ENCODE data around the gene MAGI1.

MAGI1 gene

GRCh38 chr3:65584002-65584401 lies 454.7 kb downstream of the MAGI1 start:
- H3K27ac ChIP-seq (ENCODE audit: low read depth, low read length), result no peak overlapping the region
- peaks cover 6% of the 10 kb centered on the region for H3K4me1 ChIP-seq (ENCODE audit: control insufficient read depth, low read depth, low read length)

GRCh38 chr3:65583188-65583587 lies 455.5 kb downstream of the MAGI1 start:
- H2BK5ac ChIP-seq (ENCODE audit: low read length), result no peak overlapping the region
- no peak overlapping the region for H3K23ac ChIP-seq (ENCODE audit: low read length)
- H3K4ac ChIP-seq (ENCODE audit: low read depth, low read length), result no peak overlapping the region
- H4K8ac ChIP-seq (ENCODE audit: low read depth, low read length), result no peak overlapping the region
- H4K5ac ChIP-seq (ENCODE audit: low read length), result no peak overlapping the region
- H3K79me2 ChIP-seq (ENCODE audit: control insufficient read depth, insufficient read depth, low read length), result peaks cover 10% of the 10 kb centered on the region
- WGBS (ENCODE audit: extremely low coverage, insufficient coverage, low lambda C conversion rate), result no CpG with 5 or more reads among the region's 1 CpG
- H3K9ac ChIP-seq (ENCODE audit: low read length), result no peak overlapping the region
- H3K27ac ChIP-seq (ENCODE audit: low read depth, low read length), result no peak overlapping the region
- H3K4me2 ChIP-seq (ENCODE audit: low read length), result no peak overlapping the region
- H3K79me1 ChIP-seq (ENCODE audit: low read length), result peaks cover 3% of the 10 kb centered on the region
- peaks cover 6% of the 10 kb centered on the region for H3K4me1 ChIP-seq (ENCODE audit: control insufficient read depth, low read depth, low read length)
- DNase-seq, result no peak
- H2BK15ac ChIP-seq (replicated peaks; ENCODE audit: low read depth), result no peak overlapping the region
- H3K56ac ChIP-seq (ENCODE audit: low read length), result no peak overlapping the region
- H3K36me3 ChIP-seq (ENCODE audit: control insufficient read depth, insufficient read depth, low read length), result no peaks in the 10 kb centered on the region
- H2AK5ac ChIP-seq (ENCODE audit: low read length), result no peak overlapping the region
- H3K18ac ChIP-seq (ENCODE audit: low read length), result no peak overlapping the region
- H3K4me3 ChIP-seq (ENCODE audit: low read length), result no peak overlapping the region
- H3K27me3 ChIP-seq (ENCODE audit: insufficient read depth, low read length, poor library complexity), result no peaks in the 10 kb centered on the region
- no peak overlapping the region for H2BK120ac ChIP-seq (ENCODE audit: low read depth, low read length)

More at GRCh38 chr3:65584002-65584401, 454.7 kb downstream of the MAGI1 start:
- no peak overlapping the region for H2AK5ac ChIP-seq (ENCODE audit: low read length)
- no peak overlapping the region for H3K4me3 ChIP-seq (ENCODE audit: low read length)
- no peak overlapping the region for H4K8ac ChIP-seq (ENCODE audit: low read depth, low read length)
- H3K9ac ChIP-seq (ENCODE audit: low read length), result no peak overlapping the region
- H2BK15ac ChIP-seq (replicated peaks; ENCODE audit: low read depth), result no peak overlapping the region
- H3K79me1 ChIP-seq (ENCODE audit: low read length), result peaks cover 3% of the 10 kb centered on the region
- no peak overlapping the region for H3K4ac ChIP-seq (ENCODE audit: low read depth, low read length)
- no peak overlapping the region for H2BK5ac ChIP-seq (ENCODE audit: low read length)
- DNase-seq, result no peak
- no peak overlapping the region for H3K18ac ChIP-seq (ENCODE audit: low read length)
- no peak overlapping the region for H4K5ac ChIP-seq (ENCODE audit: low read length)
- H3K56ac ChIP-seq (ENCODE audit: low read length), result no peak overlapping the region
- H3K27me3 ChIP-seq (ENCODE audit: insufficient read depth, low read length, poor library complexity), result no peaks in the 10 kb centered on the region
- no peak overlapping the region for H3K4me2 ChIP-seq (ENCODE audit: low read length)
- no peaks in the 10 kb centered on the region for H3K36me3 ChIP-seq (ENCODE audit: control insufficient read depth, insufficient read depth, low read length)
- no peak overlapping the region for H3K23ac ChIP-seq (ENCODE audit: low read length)
- peaks cover 10% of the 10 kb centered on the region for H3K79me2 ChIP-seq (ENCODE audit: control insufficient read depth, insufficient read depth, low read length)
- H2BK120ac ChIP-seq (ENCODE audit: low read depth, low read length), result no peak overlapping the region

GRCh38 chr3:65582012-65582717 lies 456.6 kb downstream of the MAGI1 start:
- Histone ChIP-seq H3K79me2 (ENCODE audit: control insufficient read depth, insufficient read depth, low read length) (peaks cover 7% of the 10 kb centered on the region), H3K56ac (ENCODE audit: low read length) (no peak overlapping the region), H3K4ac (ENCODE audit: low read depth, low read length) (no peak overlapping the region), H3K79me1 (ENCODE audit: low read length) (peaks cover 5% of the 10 kb centered on the region), H3K4me3 (ENCODE audit: low read length) (no peak overlapping the region), H4K8ac (ENCODE audit: low read depth, low read length) (no peak overlapping the region), H3K27me3 (ENCODE audit: insufficient read depth, low read length, poor library complexity) (no peaks in the 10 kb centered on the region), H2BK5ac (ENCODE audit: low read length) (no peak overlapping the region), H3K36me3 (ENCODE audit: control insufficient read depth, insufficient read depth, low read length) (no peaks in the 10 kb centered on the region), H3K4me2 (ENCODE audit: low read length) (no peak overlapping the region), H2BK15ac (replicated peaks; ENCODE audit: low read depth) (no peak overlapping the region), H2BK120ac (ENCODE audit: low read depth, low read length) (no peak overlapping the region), H3K18ac (ENCODE audit: low read length) (no peak overlapping the region), H3K9ac (ENCODE audit: low read length) (no peak overlapping the region), H4K5ac (ENCODE audit: low read length) (no peak overlapping the region), H3K4me1 (ENCODE audit: control insufficient read depth, low read depth, low read length) (peaks cover 2% of the 10 kb centered on the region), H2AK5ac (ENCODE audit: low read length) (no peak overlapping the region), H3K27ac (ENCODE audit: low read depth, low read length) (no peak overlapping the region), H3K23ac (ENCODE audit: low read length) (no peak overlapping the region)
- no CpG with 5 or more reads among the region's 7 CpGs for WGBS (ENCODE audit: extremely low coverage, insufficient coverage, low lambda C conversion rate)
- no peak for DNase-seq

- peaks cover 4% of the 10 kb centered on the region for H3K79me2 ChIP-seq (ENCODE audit: control insufficient read depth, insufficient read depth, low read length)
These were observed 457.4 kb downstream of the MAGI1 start for GRCh38 chr3:65581313-65581712.

GRCh38 chr3:65578861-65579260 lies 459.9 kb downstream of the MAGI1 start:
- Histone ChIP-seq H3K79me2 (ENCODE audit: control insufficient read depth, insufficient read depth, low read length) (peaks cover 4% of the 10 kb centered on the region), H2BK15ac (replicated peaks; ENCODE audit: low read depth) (no peak overlapping the region), H4K8ac (ENCODE audit: low read depth, low read length) (no peak overlapping the region), H2BK5ac (ENCODE audit: low read length) (no peak overlapping the region), H3K4ac (ENCODE audit: low read depth, low read length) (no peak overlapping the region), H3K18ac (ENCODE audit: low read length) (no peak overlapping the region), H3K4me2 (ENCODE audit: low read length) (no peak overlapping the region), H2AK5ac (ENCODE audit: low read length) (no peak overlapping the region), H3K4me3 (ENCODE audit: low read length) (no peak overlapping the region), H3K9ac (ENCODE audit: low read length) (no peak overlapping the region), H3K23ac (ENCODE audit: low read length) (no peak overlapping the region), H3K79me1 (ENCODE audit: low read length) (peaks cover 5% of the 10 kb centered on the region), H3K36me3 (ENCODE audit: control insufficient read depth, insufficient read depth, low read length) (no peaks in the 10 kb centered on the region), H3K56ac (ENCODE audit: low read length) (no peak overlapping the region), H4K5ac (ENCODE audit: low read length) (no peak overlapping the region), H3K4me1 (ENCODE audit: control insufficient read depth, low read depth, low read length) (no peaks in the 10 kb centered on the region), H3K27me3 (ENCODE audit: insufficient read depth, low read length, poor library complexity) (no peaks in the 10 kb centered on the region), H2BK120ac (ENCODE audit: low read depth, low read length) (no peak overlapping the region), H3K27ac (ENCODE audit: low read depth, low read length) (no peak overlapping the region)
- DNase-seq, result no peak
- WGBS (ENCODE audit: extremely low coverage, insufficient coverage, low lambda C conversion rate), result no CpG with 5 or more reads among the region's 5 CpGs

More at GRCh38 chr3:65581313-65581712, 457.4 kb downstream of the MAGI1 start:
- H3K56ac ChIP-seq (ENCODE audit: low read length), result no peak overlapping the region
- WGBS (ENCODE audit: extremely low coverage, insufficient coverage, low lambda C conversion rate), result no CpG with 5 or more reads among the region's 2 CpGs
- no peak overlapping the region for H2AK5ac ChIP-seq (ENCODE audit: low read length)
- H3K27me3 ChIP-seq (ENCODE audit: insufficient read depth, low read length, poor library complexity), result no peaks in the 10 kb centered on the region
- H3K36me3 ChIP-seq (ENCODE audit: control insufficient read depth, insufficient read depth, low read length), result no peaks in the 10 kb centered on the region
- H3K4ac ChIP-seq (ENCODE audit: low read depth, low read length), result no peak overlapping the region
- no peak overlapping the region for H3K27ac ChIP-seq (ENCODE audit: low read depth, low read length)
- H3K4me2 ChIP-seq (ENCODE audit: low read length), result no peak overlapping the region
- no peak overlapping the region for H3K9ac ChIP-seq (ENCODE audit: low read length)
- H3K18ac ChIP-seq (ENCODE audit: low read length), result no peak overlapping the region
- no peak for DNase-seq
- H2BK5ac ChIP-seq (ENCODE audit: low read length), result no peak overlapping the region
- peaks cover 2% of the 10 kb centered on the region for H3K4me1 ChIP-seq (ENCODE audit: control insufficient read depth, low read depth, low read length)
- H2BK120ac ChIP-seq (ENCODE audit: low read depth, low read length), result no peak overlapping the region
- H4K5ac ChIP-seq (ENCODE audit: low read length), result no peak overlapping the region
- H3K23ac ChIP-seq (ENCODE audit: low read length), result no peak overlapping the region
- no peak overlapping the region for H2BK15ac ChIP-seq (replicated peaks; ENCODE audit: low read depth)
- H4K8ac ChIP-seq (ENCODE audit: low read depth, low read length), result no peak overlapping the region
- H3K4me3 ChIP-seq (ENCODE audit: low read length), result no peak overlapping the region
- H3K79me1 ChIP-seq (ENCODE audit: low read length), result peaks cover 5% of the 10 kb centered on the region

- Histone ChIP-seq H3K79me2 (ENCODE audit: control insufficient read depth, insufficient read depth, low read length) (peaks cover 4% of the 10 kb centered on the region), H3K27ac (ENCODE audit: low read depth, low read length) (no peak overlapping the region), H2AK5ac (ENCODE audit: low read length) (no peak overlapping the region), H4K8ac (ENCODE audit: low read depth, low read length) (no peak overlapping the region), H3K23ac (ENCODE audit: low read length) (no peak overlapping the region), H3K79me1 (ENCODE audit: low read length) (peaks cover 5% of the 10 kb centered on the region), H3K4me1 (ENCODE audit: control insufficient read depth, low read depth, low read length) (no peaks in the 10 kb centered on the region), H2BK15ac (replicated peaks; ENCODE audit: low read depth) (no peak overlapping the region), H3K27me3 (ENCODE audit: insufficient read depth, low read length, poor library complexity) (no peaks in the 10 kb centered on the region), H3K4me2 (ENCODE audit: low read length) (no peak overlapping the region), H3K18ac (ENCODE audit: low read length) (no peak overlapping the region), H2BK5ac (ENCODE audit: low read length) (no peak overlapping the region), H4K5ac (ENCODE audit: low read length) (no peak overlapping the region), H2BK120ac (ENCODE audit: low read depth, low read length) (no peak overlapping the region), H3K36me3 (ENCODE audit: control insufficient read depth, insufficient read depth, low read length) (no peaks in the 10 kb centered on the region), H3K4me3 (ENCODE audit: low read length) (no peak overlapping the region), H3K4ac (ENCODE audit: low read depth, low read length) (no peak overlapping the region), H3K9ac (ENCODE audit: low read length) (no peak overlapping the region), H3K56ac (ENCODE audit: low read length) (no peak overlapping the region)
- no peak for DNase-seq
- no CpG with 5 or more reads among the region's 8 CpGs for WGBS (ENCODE audit: extremely low coverage, insufficient coverage, low lambda C conversion rate)
These were observed 460.8 kb downstream of the MAGI1 start for GRCh38 chr3:65577843-65578430.

Data from mesendoderm (in vitro differentiated cells).